Fibroblast of skin of scalp (primary cell): Measurements from ENCODE around the gene SCN4A.
"Not testable (repeated sequence)": the region's sequence is repeated elsewhere in the genome, so short reads cannot be mapped to it uniquely, and the experiment has no call there.

ENCODE experiments used
- DNase-seq: peaks from one replicate; pipeline ENCODE4 v3.0.0-alpha.2; 2013

Gene SCN4A

DNA sequence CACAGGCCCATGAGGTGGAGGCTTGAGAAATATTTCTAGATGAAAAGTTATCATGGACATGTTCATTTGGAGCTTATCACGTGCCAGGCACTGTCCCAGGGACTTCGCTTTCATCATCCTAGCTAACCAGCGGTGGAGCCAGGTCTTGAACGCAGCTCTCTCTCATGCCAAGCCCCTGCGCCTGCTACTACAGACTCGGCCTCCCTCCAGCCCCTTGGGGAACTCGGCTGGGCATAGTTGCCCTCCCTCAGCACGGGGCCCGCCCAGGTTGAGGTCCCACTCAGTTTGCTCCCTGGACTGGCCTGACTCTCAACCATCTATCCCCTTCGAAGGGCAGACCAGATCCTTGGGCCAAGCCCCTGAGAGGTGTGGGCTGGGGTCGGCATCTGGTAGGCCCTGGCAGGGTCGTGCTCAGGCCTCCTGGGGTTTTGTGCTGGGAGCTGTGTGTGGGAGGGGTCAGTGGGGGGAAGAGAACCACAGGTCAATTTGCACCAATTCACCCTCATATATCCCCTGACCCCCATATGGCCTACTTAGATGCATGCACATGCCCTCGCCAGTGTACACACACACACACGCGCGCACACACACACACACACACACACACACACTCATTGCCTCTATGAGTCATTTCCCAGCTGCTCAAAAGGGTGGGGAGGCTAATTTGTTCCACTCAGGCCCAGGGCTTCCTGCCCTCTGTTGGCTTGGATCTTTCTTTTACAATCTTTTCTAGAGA is 12.1 kb upstream of the SCN4A start:
- DNase-seq = peak; percentile 90

DNA sequence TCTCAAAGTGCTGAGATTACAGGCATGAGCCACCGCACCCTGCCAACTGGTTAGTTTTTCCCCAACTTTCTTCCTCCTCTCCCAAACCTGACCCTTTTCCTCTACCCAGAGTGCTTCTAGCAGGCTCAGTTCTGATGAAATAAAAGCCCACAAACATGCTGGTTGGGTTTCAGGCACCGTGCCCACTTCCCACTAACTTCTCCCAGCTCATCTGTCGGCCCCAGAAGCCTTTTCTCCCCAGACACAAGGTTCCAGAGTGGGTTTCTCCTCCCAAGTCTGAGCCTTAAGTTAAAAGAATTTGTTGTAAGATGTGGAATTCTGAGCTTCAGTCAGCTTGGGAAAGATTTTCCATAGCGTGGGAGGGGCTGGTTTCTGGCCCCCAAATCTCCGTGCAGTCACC is 11.5 kb upstream of the SCN4A start:
- peak; percentile 51 for DNase-seq

DNA sequence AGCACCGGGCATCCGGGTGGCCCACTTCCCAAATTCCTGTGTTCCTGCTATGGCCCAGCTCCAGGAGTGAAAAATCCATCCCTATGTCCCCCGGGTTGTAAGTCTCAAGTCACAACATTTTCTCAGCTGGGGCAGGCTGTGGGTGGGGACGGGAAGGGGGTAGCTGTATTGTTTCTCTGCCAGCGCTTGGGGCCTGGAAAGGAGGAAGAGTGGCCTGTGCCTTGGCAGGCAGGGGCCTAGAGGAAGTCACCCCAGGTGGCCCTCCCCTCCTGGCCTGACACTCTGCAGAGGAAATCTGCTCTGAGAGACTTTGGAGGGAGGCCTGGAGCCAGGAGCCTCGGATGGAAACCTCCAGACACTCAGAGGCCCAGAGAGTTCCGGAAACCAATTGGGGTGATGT is 10.6 kb upstream of the SCN4A start:
- no peak for DNase-seq

DNA sequence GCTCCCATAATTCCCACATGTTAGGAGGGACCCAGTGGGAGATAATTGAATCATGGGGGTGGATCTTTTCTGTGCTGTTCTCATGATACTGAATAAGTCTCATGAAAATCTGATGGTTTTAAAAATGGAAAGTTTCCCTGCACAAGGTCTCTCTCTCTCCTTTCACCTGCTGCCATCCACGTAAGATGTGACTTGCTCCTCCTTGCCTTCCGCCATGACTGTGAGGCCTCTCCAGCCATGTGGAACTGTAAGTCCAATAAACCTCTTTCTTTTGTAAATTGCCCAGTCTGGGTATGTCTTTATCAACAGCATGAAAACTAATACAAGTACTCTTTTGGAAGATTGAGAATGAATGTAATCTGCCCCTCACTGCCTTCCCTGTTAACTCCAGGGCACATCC is 9.9 kb upstream of the SCN4A start:
- DNase-seq = not testable (repeated sequence)

DNA sequence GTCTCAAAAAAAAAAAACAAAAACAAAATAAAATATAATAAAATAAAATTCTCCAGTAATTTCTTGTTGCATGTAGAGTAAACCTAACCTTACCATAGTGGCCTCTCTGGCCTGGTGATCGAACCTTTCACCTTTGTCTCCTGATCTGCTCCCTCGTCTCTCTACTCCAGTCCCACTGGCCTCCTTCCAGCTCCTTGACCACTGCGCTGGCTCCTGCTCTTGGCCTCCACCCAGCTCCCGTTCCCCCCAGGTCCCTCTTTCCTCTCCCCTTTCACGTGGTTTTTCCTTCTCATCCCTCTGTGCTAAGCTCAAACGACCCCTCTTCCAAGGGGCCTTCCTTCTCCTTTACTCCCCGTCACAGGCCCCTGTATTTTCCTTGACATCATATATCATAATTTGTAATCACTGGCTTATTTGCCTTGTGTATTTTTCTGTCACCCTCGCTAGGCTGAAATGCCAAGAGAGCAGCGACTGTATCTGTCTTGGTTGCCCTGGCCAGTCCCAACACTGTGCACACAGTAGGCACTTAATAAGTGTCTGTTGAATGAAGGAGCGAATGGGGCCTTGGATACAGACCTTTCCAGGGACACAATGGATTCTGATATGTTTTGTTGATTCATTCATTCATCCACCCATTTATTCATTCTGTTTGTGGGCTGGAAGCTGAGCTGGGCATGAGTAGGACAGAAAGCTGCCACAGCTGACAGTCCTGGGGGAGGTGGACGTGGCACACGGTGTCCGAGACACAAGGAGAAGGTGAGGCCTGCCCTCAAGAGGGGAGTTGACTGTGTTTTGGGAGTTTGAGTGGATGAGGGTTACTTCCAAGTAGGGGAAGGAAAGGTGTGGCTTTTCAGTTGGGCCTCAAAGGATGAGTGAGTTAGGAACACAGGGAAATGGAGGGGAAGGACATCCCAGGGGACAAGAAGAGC is 5.8 kb upstream of the SCN4A start:
- no peak for DNase-seq

DNA sequence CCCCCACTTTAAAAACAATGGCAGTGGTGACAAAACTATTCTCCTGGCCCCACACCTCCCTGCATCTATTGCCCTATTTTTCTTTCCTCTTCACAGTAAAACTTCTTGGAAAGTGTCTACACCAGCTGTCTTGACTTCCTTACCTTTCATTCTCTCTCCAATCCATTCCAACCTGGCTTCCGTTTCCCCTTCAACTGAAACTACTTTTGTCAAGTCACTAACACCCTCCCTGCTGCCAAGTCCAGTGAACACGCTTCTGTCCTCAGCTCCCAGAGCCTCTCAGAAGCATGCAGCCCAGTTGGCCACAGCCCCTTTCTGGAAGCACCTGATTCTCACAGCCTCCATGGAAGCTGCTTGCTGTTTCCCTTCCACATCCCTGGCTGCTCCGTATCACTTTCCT is 4.0 kb upstream of the SCN4A start:
- DNase-seq = no peak

DNA sequence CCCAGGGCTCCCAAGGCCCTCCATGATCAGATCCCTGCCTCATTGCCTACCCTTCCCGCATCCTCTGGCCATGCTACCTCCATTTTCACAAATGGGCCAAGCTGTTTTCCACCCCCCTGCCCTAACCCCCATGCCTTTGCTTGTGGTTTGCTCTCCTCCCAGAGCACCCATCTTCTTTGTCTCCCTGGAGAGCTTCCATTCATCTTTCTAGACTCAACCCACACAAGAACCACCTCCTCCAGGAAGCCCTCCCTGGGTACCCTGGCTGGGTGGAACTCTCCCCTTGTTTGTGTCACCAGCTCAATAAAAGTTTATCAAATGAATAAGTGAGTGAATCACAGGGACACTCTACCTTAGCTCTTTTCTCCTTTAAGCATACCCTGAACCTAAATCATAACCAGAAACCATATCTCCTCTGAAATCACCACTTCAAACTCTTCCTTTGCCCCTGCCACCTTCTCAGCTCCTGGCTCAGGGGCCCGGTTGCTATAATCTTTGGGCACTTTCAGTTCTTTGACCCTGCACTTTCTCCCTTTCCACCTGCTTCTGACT is 2.9 kb upstream of the SCN4A start:
- no peak for DNase-seq

DNA sequence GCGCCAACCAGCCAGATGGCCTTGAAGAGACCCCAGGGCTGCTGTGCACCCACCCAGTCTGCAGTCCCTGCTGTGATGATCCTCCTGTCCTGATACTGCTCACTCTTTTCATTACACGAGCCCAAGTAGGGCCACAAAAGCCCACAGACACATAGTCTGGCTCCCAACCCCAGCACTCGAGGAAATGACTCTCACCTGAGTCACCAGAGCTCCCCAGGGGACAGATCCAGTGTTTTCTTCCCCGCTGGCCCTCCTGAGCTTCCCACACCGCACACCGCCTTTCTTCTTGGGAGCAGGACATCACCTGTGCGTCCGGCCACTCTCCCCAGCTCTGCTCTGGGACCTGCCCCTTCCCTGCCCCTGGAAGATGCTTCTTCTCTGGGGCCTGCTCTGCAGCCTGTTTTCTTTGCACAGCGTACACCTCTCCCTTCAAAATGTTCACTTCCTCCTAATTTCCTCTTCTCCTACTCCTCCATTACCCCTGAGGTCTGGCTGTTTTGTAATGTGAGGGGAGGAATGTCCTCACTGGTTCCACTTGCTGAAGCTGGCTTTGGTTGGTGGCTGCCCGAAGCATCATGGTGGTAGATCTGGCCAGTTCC is 2.0 kb upstream of the SCN4A start:
- DNase-seq = peak; percentile 44

DNA sequence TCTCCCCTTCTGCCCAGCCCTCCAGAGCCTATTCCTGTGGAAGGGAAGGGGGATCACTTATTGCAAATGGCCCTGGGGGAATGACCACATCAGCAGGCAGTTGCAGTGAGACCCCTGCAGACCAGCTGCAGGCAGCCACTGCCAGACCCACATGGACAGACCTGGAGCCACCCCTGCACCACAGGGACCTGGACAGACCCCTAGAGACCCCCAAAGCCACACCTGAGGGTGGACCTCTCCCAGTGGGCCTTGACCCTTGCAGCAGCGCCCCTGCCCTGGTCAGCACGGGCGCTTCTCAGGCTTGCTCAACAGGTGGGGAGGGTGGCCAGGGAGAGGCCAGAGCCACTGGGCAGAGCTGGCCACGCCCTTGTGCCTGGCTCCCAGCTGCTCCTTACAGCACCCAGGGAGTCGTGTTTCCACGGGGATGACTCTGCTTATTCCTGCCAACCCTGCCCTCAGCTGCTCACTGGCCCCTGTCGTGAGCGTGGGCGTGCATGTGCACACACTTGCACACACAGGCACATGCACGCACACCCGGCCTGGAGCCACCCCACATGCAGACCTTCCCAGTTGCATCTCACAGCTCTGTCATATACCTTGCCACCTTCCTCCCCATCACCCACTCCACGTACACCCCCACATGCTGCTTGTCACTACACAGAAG is 1.3 kb upstream of the SCN4A start:
- no peak for DNase-seq

DNA sequence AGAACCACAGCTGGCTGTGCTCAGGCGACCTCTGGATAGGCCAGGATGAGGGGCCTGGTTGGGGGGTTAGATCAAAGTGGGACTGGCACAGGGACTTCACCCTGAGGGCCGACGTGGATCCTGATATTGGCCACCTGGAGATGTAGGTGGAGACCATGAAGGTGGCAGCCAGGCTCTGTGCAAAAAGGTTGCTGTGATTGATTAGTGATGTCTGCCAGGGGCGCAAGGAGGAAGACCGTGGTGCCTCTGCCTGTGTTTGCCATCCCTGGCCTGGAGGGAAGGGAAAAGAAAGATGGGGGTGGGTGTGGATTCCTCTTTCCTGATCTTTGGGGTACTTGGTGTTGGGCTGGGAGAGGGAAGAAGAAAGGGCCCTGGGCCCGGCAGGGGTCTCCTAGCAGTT is 529 bp upstream of the SCN4A start:
- no peak for DNase-seq

DNA sequence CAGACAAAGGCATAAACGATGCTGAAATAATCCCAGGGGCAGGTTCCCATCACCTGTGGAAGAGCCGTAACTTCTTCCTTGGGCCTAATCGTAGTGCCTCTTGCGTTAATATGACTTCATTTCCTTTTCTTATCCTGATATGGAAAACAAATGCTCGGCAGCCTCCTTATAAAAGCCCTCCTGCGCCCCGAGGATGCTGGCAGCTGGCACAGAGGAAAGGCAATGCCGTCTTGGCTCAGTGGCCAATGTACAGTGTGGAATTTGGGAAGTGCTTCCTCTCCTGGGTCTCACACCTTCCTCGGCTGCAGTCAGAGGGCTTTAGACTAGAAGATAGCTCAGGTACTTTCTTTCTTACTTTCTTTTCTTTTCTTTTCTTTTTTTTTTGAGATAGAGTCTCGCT is 3.4 kb downstream of the SCN4A start:
- DNase-seq = no peak

DNA sequence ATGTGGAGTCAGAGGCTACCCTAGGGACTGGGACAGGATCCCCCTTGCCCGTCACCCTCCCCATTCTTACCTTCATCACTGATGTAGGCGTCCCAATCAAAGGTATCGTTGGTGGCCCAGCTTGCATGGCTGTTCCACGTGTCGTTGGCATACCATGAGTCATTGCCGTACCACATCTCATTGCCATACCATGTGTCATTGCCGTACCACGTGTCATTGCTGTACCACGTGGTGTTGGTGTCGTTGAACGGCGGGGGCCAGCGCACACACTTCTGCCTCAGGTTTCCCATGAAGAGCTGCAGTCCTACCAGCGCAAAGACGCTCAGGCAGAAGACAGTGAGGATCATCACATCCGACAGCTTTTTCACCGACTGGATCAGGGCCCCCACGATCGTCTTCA is 4.8 kb downstream of the SCN4A start:
- DNase-seq = no peak

DNA sequence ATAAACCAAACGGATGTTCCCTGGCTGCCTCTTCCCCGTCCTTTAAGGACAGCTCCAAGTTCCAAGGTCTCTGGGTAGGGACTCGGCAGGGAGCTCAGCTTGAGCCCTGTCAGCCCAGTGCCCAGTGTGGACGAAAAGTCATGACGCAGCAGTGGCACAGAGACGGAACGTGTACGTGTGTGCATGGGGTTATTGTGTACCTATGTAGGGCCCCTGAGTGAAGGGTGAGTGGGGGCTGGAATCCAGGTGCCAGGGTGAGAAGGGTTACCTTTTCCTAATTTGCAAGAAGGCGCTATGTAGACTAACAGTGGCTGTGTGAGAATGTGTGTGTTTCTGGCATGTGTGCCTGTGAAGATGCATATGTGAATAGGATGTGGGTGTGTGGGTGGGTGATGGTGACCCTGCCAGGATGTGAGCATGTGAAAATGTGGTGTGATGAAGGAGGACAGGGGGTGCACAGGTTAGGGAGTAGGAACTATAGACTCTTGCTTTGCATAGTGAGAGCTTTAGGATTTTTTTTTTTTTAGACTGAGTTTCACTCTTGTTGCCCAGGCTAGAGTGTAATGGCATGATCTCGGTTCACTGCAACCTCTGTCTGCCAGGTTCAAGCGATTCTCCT is 6.0 kb downstream of the SCN4A start:
- no peak for DNase-seq

DNA sequence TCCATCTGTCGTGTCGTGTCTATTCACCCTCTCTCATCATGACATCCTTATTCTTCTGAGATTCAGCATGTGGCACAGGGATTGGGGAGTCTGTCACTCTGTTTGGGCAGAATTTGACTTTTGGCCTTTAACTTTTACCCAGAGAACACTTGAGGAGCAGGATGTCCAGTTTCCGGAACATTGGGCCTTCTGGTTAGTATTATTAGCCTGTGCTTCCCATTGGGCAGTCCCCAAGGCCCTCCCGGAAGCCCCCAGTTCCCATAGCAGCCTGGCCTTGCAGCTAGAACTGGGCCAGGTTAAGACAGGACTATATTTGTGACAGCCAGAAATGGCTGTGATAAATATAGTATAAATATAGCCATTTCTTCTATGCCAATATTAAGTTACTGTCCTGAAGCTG is 9.6 kb downstream of the SCN4A start:
- no peak for DNase-seq

DNA sequence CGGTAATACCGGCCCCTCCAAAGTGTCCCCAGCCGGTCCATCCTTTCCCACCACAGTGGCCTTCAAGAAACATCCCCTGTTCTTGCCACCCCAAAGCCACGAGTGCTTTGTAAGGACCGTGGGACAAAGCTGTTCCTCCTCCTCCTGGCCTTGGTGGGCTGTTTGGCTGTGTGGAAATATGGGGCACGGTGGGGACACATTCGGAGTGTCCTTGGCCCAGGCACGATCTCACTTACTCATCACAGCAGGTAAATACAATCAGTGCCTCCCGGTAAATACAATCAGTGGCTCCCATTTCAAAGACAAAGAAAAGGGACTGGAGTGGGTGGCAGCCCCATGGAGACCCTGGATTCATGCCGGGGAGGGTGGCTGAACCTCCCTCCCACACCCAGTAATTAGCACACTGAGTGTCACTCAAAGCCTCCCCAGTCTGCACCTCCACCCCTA is 10.4 kb downstream of the SCN4A start:
- DNase-seq = no peak

DNA sequence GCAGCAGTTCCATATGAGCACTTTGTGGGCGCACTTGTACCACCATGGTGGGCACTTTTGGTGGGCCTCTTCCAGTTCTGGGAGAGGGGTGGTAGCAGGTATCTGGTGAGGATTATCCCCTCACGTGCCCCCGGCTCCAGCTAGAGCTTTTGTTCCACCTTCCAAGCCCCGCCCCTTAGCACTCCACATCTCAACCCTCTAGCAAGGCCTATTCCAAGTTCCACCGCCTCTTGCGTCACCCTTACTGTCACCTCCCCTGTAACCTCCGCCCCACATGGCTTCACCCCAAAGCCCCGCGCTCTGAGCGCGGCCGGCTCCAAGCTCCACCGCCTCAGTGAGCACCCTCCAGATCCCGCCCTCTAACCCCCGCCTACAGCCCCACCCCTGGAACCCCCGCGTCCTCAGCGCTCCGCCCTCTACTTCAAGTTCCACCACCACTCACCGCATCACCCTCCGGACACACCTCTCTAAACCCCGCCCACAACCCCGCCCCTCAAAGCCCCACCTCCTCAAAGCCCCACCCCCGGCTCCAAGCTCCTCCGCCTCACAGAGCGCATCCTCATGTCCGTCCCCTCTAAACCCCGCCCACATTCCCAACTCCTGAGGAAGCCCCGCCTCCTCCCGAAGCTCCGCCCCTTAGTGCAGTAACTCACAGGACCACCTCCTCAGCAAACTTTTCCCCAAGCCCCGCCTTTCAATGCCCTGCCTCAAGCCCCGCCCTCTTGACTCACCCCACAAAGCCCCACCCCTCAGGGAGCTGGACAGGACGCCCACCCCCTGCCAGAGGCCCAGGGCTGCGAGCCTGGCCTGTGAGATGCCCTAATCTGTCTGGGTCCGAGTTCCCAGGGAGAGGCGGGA is 11.1 kb downstream of the SCN4A start:
- peak; percentile 71 for DNase-seq

DNA sequence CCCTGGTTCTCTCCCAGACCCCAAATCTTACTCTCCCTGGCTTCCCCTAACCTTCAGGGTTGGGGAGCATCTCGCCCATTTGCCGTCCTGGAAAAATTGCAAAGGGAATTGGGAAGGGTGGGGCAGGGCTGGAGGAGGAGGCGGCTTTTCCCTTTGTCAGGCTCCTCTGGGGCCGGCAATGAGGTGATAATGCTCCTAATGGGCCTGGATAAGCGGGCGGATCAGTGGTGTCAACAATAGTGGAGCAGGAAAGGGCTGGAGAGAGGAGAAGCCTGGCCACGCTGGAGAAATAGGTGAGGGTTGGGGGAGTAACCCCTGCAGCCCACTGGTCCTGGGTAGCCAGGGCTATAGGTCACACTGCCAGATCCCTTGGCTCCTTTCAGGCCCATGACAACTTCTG is 12.3 kb downstream of the SCN4A start:
- DNase-seq = no peak

DNA sequence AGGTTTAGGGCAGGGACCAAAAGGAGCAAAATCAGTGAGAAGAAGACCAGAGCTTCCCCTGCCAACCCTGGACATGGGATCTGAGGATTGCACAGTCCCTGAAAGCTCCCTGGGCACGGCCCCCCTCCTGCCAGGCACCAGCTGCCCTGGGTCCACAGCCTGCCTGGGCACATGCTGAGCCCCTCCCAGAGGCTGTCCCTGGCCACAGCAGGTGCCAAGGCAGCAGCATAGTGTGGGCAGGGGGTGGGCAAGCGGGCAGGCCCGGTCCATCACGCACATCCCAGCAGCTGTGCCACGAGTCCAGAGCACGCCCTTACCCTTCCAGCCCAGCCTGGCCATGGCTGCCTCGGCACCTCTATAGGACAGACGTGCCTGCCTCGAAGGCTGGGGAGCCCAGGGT is 12.7 kb downstream of the SCN4A start:
- no peak for DNase-seq

DNA sequence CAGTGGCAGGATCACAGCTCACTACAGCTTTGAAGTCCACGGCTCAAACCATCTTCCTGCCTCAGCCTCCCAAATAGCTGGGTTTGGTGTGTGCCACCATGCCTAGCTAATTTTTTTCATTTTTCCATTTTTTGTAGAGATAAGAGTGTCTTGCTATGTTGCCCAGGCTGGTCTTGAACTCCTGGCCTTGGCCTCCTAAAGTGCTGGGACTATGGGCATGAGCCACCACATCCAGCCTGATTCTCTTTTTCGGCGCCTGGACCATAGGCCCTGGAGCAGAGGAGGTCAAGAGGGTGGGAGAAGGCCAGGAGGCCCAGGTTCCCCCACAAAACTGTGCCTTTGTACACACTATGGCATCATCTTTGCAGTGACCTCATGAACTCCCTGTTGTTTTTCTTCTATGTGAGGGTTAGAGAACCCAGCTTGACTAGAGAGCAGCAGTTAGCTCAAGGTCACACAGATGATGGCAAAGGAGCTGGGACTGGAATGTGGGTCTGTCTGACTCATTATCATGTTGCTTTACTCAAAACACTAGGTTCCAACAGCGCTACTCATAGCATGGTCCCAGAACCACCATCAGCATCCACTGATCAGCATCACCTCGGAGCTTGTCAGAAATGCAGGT is 16.3 kb downstream of the SCN4A start:
- DNase-seq = peak; percentile 37

DNA sequence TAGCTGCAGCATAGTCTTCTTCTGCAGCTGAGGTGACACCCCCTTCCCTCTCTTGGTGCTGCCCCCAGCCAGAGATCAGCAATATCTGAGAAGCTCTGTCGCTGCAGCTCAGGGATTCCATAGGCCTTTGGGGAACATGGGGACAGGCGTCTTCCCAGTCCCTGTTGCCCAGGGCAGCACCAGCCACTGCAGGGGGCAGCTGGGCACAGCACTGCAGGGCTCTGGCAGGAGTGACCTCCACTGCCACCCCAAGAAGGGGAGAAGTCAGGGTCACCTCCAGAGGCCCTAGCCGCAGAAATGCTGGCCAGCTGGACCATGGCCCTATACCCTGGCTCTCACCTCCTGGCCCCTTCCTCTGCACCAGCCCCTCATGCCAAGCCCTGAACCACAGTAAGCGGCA is 16.9 kb downstream of the SCN4A start:
- DNase-seq = no peak

DNA sequence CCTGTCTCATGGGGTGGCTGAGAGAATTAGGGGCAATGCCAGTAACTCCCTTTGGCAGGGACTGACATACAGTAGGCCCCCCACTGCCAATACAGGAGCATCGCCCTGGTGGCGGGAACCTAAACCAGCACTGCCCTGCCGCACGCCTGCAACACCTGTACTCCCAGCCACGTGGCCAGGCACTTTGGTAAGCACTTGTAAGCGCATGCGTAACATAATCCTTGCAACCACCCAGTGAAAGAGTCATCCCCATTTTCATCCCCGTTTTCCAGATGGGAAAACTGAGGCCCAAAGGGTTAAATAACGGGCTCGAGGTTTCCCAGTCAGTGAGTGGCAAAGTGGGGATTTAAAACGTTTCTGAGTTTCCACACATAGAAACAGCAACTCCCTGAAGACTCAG is 17.5 kb downstream of the SCN4A start:
- no peak for DNase-seq
